Measurements from ENCODE around the gene TFF3.

The TFF3 gene

GRCh38 chr21:42315296-42315891 lies at the start of gene TFF3:
TFF3 (minus strand) TSS chr21:42315409; CDS start chr21:42315374, 35 bp downstream.
- DNase-seq (ENCODE audit: low read depth in 2 of 2), result no peak

GRCh38 chr21:42364304-42364865 lies 49.2 kb upstream of the TFF3 start:
- DNase-seq (ENCODE audit: low read depth in 2 of 2), result no peak

GRCh38 chr21:42363312-42363711 lies 48.1 kb upstream of the TFF3 start:
- DNase-seq (ENCODE audit: low read depth in 2 of 2), result no peak

GRCh38 chr21:42362700-42363099 lies 47.5 kb upstream of the TFF3 start:
- no peak for DNase-seq (ENCODE audit: low read depth in 2 of 2)

GRCh38 chr21:42362198-42362597 lies 47.0 kb upstream of the TFF3 start:
- no peak for DNase-seq (ENCODE audit: low read depth in 2 of 2)

GRCh38 chr21:42361286-42361685 lies 46.1 kb upstream of the TFF3 start:
- no peak for DNase-seq (ENCODE audit: low read depth in 2 of 2)

- DNase-seq (ENCODE audit: low read depth in 2 of 2), result peak in 1 of 2 donors; percentile 28
Observed at GRCh38 chr21:42360317-42360716, 45.1 kb upstream of the TFF3 start.

GRCh38 chr21:42358937-42359336 lies 43.7 kb upstream of the TFF3 start:
- no peak for DNase-seq (ENCODE audit: low read depth in 2 of 2)

- DNase-seq (ENCODE audit: low read depth in 2 of 2), result no peak
Observed at GRCh38 chr21:42358261-42358660, 43.1 kb upstream of the TFF3 start.

GRCh38 chr21:42357307-42357706 lies 42.1 kb upstream of the TFF3 start:
- no peak for DNase-seq (ENCODE audit: low read depth in 2 of 2)

GRCh38 chr21:42356650-42357049 lies 41.4 kb upstream of the TFF3 start:
- no peak for DNase-seq (ENCODE audit: low read depth in 2 of 2)

- DNase-seq (ENCODE audit: low read depth in 2 of 2), result no peak
Observed at GRCh38 chr21:42356046-42356445, 40.8 kb upstream of the TFF3 start.

GRCh38 chr21:42353623-42354022 lies 38.4 kb upstream of the TFF3 start:
- no peak for DNase-seq (ENCODE audit: low read depth in 2 of 2)

GRCh38 chr21:42352441-42353095 lies 37.4 kb upstream of the TFF3 start:
- no peak for DNase-seq (ENCODE audit: low read depth in 2 of 2)

GRCh38 chr21:42351626-42352440 lies 36.6 kb upstream of the TFF3 start:
- DNase-seq (ENCODE audit: low read depth in 2 of 2), result no peak

GRCh38 chr21:42350927-42351426 lies 35.8 kb upstream of the TFF3 start, which contains the start of gene TFF2:
TFF2 (minus strand) TSS chr21:42350994; CDS start chr21:42350957, 37 bp downstream.
- no peak for DNase-seq (ENCODE audit: low read depth in 2 of 2)

- DNase-seq (ENCODE audit: low read depth in 2 of 2), result no peak
Observed at GRCh38 chr21:42350318-42350910, 35.2 kb upstream of the TFF3 start.

GRCh38 chr21:42349420-42350317 lies 34.5 kb upstream of the TFF3 start:
- no peak for DNase-seq (ENCODE audit: low read depth in 2 of 2)

GRCh38 chr21:42348762-42349161 lies 33.6 kb upstream of the TFF3 start:
- DNase-seq (ENCODE audit: low read depth in 2 of 2), result no peak

GRCh38 chr21:42347601-42348327 lies 32.6 kb upstream of the TFF3 start:
- no peak for DNase-seq (ENCODE audit: low read depth in 2 of 2)

Data from stimulated activated CD8-positive, alpha-beta memory T cell treated with anti-CD3 and anti-CD28 coated beads, Interleukin-2, amount 100 ng/mL, for 48 hours (primary cell).